K562 (cell line): ENCODE results near the gene TSC22D3. TPM values are rescaled to one million over a fixed set of nuclear protein-coding genes. Genes with fewer than 3 reads are reported as not detected.
A peak's percentile ranks its signal among the peaks of the same experiment; 100 is the strongest.

Experiments used
- ATF1 ChIP-seq, 2 experiments: fragments of 450-650 bp in 1 of 2; IDR thresholded peaks; 2 replicates each; pipeline ENCODE4 v1.6.1; 2016; ENCODE audit warnings: missing compliant biosample characterization in 1 of 2, missing genetic modification characterization in 1 of 2
- ATF7 ChIP-seq: fragments of 450-650 bp; IDR thresholded peaks from 2 replicates; pipeline ENCODE4 v1.7.1; 2014; ENCODE audit warnings: mild to moderate bottlenecking, moderate library complexity
- E2F6 ChIP-seq, 2 experiments: IDR thresholded peaks; 2 replicates each; pipeline ENCODE4 v1.6.1; 2011; ENCODE audit warnings: borderline replicate concordance in 1 of 2, control low read depth in 1 of 2, low read depth in 1 of 2, low read length in 1 of 2, mild to moderate bottlenecking in 1 of 2, mixed read lengths in 1 of 2, moderate library complexity in 1 of 2; ENCODE audit not compliant: insufficient read depth in 1 of 2, insufficient read length in 1 of 2, poor library complexity in 1 of 2, severe bottlenecking in 1 of 2; ENCODE audit errors: extremely low read depth in 1 of 2
- ETV1 ChIP-seq: fragments of 450-650 bp; conservative IDR thresholded peaks from 2 replicates; pipeline ENCODE4 v1.6.1; 2016; ENCODE audit warnings: missing genetic modification characterization, control low read depth, low read depth, missing compliant biosample characterization
- MAZ ChIP-seq, 2 experiments: fragments of 450-650 bp in 1 of 2; sonication (generic) in 1 of 2; formaldehyde crosslinking; IDR thresholded peaks in 1 of 2; conservative IDR thresholded peaks in 1 of 2; 2 replicates each; pipeline versions ENCODE4 v1.4.0 to v1.5.0; 2020; ENCODE audit warnings: mild to moderate bottlenecking in 1 of 2, missing genetic modification reagents in 1 of 2
- NFRKB ChIP-seq: fragments of 450-650 bp; IDR thresholded peaks from 2 replicates; pipeline ENCODE4 v1.6.1; 2016; ENCODE audit warnings: low read depth
- NFYB ChIP-seq: IDR thresholded peaks from 2 replicates; pipeline ENCODE4 v1.6.1; 2011; ENCODE audit warnings: mild to moderate bottlenecking, moderate library complexity; ENCODE audit not compliant: insufficient read length; ENCODE audit errors: extremely low read depth
- NR4A1 ChIP-seq, 2 experiments: fragments of 250-450 bp in 1 of 2; fragments of 450-650 bp in 1 of 2; sonication (Bioruptor Pico) in 1 of 2; IDR thresholded peaks; 2 replicates each; pipeline versions ENCODE4 v1.4.0 to v1.6.1; 2016 to 2020; ENCODE audit warnings: mild to moderate bottlenecking in 2 of 2, missing compliant biosample characterization in 1 of 2, missing genetic modification characterization in 1 of 2, moderate library complexity in 1 of 2
- POLR2A ChIP-seq: fragments of 450-650 bp; conservative IDR thresholded peaks from 2 replicates; pipeline ENCODE4 v1.6.1; 2016
- SMARCA4 ChIP-seq: fragments of 450-650 bp; IDR thresholded peaks from 2 replicates; pipeline ENCODE4 v1.6.1; 2016
- ZNF24 ChIP-seq: fragments of 450-650 bp; IDR thresholded peaks from 2 replicates; pipeline ENCODE4 v1.6.1; 2016
- ZSCAN29 ChIP-seq: fragments of 450-650 bp; IDR thresholded peaks from 2 replicates; pipeline ENCODE4 v1.6.1; 2017
- polyA plus RNA-seq, 8 experiments: library from polyadenylated mRNA; depleted of rRNA in 4 of 8; stranded (reverse) in 5 of 8; unstranded in 3 of 8; fragments of >200 nt; fragmentation: Nextera tagmentation in 2 of 8; fragmentation: Illumina TruSeq in 1 of 8; extraction: Ambion mirVana in 2 of 8; extraction: Trizol in 1 of 8; gene quantifications; 2 replicates each; pipeline versions ENCODE4 v1.2.1 to v1.2.3, GENCODE V29; 2011 to 2014; ENCODE audit warnings: inconsistent platforms in 1 of 8, missing spikeins in 1 of 8
- total RNA-seq, 7 experiments: library from RNA; depleted of rRNA in 6 of 7; stranded (reverse); fragments of >200 nt in 6 of 7; fragmentation: Illumina TruSeq in 2 of 7; extraction: Trizol in 2 of 7; gene quantifications; 2 replicates each; pipeline versions ENCODE4 v1.2.1 to v1.2.3, GENCODE V29; 2011 to 2021; ENCODE audit warnings: low replicate concordance in 1 of 7
- TF ChIP-seq, protein P1 (sequence below): fragments of 450-650 bp; IDR thresholded peaks from 2 replicates; pipeline ENCODE4 v1.6.1; 2017; ENCODE audit warnings: antibody characterized with exemption, mild to moderate bottlenecking
- TF ChIP-seq, protein P2 (sequence below): fragments of 200-400 bp; formaldehyde crosslinking; IDR thresholded peaks from 2 replicates; pipeline ENCODE4 v1.6.1; 2017; ENCODE audit warnings: mild to moderate bottlenecking, low read depth, low read length, moderate library complexity
- TF ChIP-seq, protein P3 (sequence below), 2 experiments: fragments of 450-650 bp; IDR thresholded peaks; 2 replicates each; pipeline ENCODE4 v1.6.1; 2018; ENCODE audit warnings: mild to moderate bottlenecking in 2 of 2, low read depth in 1 of 2; ENCODE audit not compliant: partially characterized antibody in 2 of 2

TSC22D3 gene
- total and polyA plus RNA-seq, 9 of the 15 experiments (the other 6 are each of a cell fraction or from before 2014, with no cell fraction given), result 0.48 to 3.0 (median 0.87) TPM

DNA sequence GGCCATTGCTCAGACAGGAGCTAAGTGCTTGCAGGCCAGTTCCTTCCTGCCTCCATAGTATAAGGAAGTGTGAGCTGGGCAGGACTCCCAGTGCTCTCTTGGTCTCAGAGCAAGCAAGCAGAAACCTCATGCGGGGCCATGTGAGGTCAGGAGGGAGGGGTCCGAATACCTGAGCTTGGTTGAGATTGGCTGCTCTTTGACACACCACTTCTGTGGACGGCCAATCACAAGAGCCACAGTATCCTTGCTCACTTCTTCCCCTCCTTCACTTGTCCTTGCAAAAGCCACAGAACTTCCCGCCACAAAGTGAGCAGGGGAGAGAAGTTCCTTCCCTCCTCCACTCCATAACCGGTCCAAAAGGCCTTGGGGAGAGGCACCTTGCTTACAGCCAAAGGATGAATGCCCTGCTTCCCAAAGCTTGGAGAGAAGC lies 90.6 kb downstream of the TSC22D3 start (continued):
- TF ChIP-seq, protein P1, sequence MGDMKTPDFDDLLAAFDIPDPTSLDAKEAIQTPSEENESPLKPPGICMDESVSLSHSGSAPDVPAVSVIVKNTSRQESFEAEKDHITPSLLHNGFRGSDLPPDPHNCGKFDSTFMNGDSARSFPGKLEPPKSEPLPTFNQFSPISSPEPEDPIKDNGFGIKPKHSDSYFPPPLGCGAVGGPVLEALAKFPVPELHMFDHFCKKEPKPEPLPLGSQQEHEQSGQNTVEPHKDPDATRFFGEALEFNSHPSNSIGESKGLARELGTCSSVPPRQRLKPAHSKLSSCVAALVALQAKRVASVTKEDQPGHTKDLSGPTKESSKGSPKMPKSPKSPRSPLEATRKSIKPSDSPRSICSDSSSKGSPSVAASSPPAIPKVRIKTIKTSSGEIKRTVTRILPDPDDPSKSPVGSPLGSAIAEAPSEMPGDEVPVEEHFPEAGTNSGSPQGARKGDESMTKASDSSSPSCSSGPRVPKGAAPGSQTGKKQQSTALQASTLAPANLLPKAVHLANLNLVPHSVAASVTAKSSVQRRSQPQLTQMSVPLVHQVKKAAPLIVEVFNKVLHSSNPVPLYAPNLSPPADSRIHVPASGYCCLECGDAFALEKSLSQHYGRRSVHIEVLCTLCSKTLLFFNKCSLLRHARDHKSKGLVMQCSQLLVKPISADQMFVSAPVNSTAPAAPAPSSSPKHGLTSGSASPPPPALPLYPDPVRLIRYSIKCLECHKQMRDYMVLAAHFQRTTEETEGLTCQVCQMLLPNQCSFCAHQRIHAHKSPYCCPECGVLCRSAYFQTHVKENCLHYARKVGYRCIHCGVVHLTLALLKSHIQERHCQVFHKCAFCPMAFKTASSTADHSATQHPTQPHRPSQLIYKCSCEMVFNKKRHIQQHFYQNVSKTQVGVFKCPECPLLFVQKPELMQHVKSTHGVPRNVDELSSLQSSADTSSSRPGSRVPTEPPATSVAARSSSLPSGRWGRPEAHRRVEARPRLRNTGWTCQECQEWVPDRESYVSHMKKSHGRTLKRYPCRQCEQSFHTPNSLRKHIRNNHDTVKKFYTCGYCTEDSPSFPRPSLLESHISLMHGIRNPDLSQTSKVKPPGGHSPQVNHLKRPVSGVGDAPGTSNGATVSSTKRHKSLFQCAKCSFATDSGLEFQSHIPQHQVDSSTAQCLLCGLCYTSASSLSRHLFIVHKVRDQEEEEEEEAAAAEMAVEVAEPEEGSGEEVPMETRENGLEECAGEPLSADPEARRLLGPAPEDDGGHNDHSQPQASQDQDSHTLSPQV, result peak; percentile 84
- TF ChIP-seq ATF7, result peak; percentile 39; the same call in 1 of the 2 replicates
- no peak for TF ChIP-seq MAZ (CRISPR knock-in tag; conservative IDR thresholded peaks at IDR 0.05 in 1 of 2, IDR thresholded peaks at IDR 0.05 in 1 of 2)
- TF ChIP-seq, protein P2, sequence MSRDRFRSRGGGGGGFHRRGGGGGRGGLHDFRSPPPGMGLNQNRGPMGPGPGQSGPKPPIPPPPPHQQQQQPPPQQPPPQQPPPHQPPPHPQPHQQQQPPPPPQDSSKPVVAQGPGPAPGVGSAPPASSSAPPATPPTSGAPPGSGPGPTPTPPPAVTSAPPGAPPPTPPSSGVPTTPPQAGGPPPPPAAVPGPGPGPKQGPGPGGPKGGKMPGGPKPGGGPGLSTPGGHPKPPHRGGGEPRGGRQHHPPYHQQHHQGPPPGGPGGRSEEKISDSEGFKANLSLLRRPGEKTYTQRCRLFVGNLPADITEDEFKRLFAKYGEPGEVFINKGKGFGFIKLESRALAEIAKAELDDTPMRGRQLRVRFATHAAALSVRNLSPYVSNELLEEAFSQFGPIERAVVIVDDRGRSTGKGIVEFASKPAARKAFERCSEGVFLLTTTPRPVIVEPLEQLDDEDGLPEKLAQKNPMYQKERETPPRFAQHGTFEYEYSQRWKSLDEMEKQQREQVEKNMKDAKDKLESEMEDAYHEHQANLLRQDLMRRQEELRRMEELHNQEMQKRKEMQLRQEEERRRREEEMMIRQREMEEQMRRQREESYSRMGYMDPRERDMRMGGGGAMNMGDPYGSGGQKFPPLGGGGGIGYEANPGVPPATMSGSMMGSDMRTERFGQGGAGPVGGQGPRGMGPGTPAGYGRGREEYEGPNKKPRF, result no peak
- peak; percentile 48 to 51 for TF ChIP-seq E2F6 (IDR thresholded peaks at IDR 0.05; ENCODE audit: borderline replicate concordance in 1 of 2, extremely low read depth in 1 of 2, insufficient read depth in 1 of 2, insufficient read length in 1 of 2, low read depth in 1 of 2, low read length in 1 of 2, poor library complexity in 1 of 2, severe bottlenecking in 1 of 2)
- TF ChIP-seq ETV1 (tag), result peak; percentile 47
- no peak for TF ChIP-seq ZSCAN29
- TF ChIP-seq, protein P3, sequence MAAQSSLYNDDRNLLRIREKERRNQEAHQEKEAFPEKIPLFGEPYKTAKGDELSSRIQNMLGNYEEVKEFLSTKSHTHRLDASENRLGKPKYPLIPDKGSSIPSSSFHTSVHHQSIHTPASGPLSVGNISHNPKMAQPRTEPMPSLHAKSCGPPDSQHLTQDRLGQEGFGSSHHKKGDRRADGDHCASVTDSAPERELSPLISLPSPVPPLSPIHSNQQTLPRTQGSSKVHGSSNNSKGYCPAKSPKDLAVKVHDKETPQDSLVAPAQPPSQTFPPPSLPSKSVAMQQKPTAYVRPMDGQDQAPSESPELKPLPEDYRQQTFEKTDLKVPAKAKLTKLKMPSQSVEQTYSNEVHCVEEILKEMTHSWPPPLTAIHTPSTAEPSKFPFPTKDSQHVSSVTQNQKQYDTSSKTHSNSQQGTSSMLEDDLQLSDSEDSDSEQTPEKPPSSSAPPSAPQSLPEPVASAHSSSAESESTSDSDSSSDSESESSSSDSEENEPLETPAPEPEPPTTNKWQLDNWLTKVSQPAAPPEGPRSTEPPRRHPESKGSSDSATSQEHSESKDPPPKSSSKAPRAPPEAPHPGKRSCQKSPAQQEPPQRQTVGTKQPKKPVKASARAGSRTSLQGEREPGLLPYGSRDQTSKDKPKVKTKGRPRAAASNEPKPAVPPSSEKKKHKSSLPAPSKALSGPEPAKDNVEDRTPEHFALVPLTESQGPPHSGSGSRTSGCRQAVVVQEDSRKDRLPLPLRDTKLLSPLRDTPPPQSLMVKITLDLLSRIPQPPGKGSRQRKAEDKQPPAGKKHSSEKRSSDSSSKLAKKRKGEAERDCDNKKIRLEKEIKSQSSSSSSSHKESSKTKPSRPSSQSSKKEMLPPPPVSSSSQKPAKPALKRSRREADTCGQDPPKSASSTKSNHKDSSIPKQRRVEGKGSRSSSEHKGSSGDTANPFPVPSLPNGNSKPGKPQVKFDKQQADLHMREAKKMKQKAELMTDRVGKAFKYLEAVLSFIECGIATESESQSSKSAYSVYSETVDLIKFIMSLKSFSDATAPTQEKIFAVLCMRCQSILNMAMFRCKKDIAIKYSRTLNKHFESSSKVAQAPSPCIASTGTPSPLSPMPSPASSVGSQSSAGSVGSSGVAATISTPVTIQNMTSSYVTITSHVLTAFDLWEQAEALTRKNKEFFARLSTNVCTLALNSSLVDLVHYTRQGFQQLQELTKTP (IDR thresholded peaks at IDR 0.05; ENCODE audit: low read depth in 1 of 2, partially characterized antibody in 2 of 2), result no peak
- TF ChIP-seq NR4A1 (CRISPR knock-in tag; IDR thresholded peaks at IDR 0.05), result no peak
- no peak for TF ChIP-seq NR4A1 (tag; IDR thresholded peaks at IDR 0.05)
- TF ChIP-seq ZNF24, result no peak
- no peak for TF ChIP-seq SMARCA4
- TF ChIP-seq NFRKB, result 0 out of 2 replicates have a peak, but pooled peaks have one; percentile 58
- TF ChIP-seq POLR2A, result peak; percentile 35; the same call in 1 of the 2 replicates
- TF ChIP-seq NFYB, result peak; percentile 50
- TF ChIP-seq ATF1 (CRISPR knock-in tag; IDR thresholded peaks at IDR 0.05), result no peak
- 0 out of 2 replicates have a peak, but pooled peaks have one; percentile 14 for TF ChIP-seq ATF1 (tag; IDR thresholded peaks at IDR 0.05)
